ENCODE data around the gene SLC41A3. TPM values are rescaled to one million over a fixed set of nuclear protein-coding genes. Genes with fewer than 3 reads are reported as not detected.

SLC41A3 gene
- total RNA-seq, 2 donors from 2014 or later, result 44.7 to 49.0 TPM

GRCh38 chr3:126124148-126124868 is 40.4 kb upstream of the SLC41A3 start:
- DNase-seq (ENCODE audit: low spot score), result peak; percentile 72
- intact Hi-C loops (cut with DNase I), result no loop called here

GRCh38 chr3:126121632-126122031 is 37.7 kb upstream of the SLC41A3 start:
- intact Hi-C loops (cut with DNase I), result no loop called here
- peak; percentile 22 for DNase-seq (ENCODE audit: low spot score)

- DNase-seq (ENCODE audit: low spot score), result peak; percentile 25
Observed at GRCh38 chr3:126121074-126121473, 37.1 kb upstream of the SLC41A3 start.

GRCh38 chr3:126119976-126120375 is 36.1 kb upstream of the SLC41A3 start:
- no peak for DNase-seq (ENCODE audit: low spot score)
- intact Hi-C loops (cut with DNase I), result no loop called here

More at GRCh38 chr3:126121074-126121473, 37.1 kb upstream of the SLC41A3 start:
- intact Hi-C loops (cut with DNase I), result no loop called here

GRCh38 chr3:126119008-126119675 is 35.2 kb upstream of the SLC41A3 start:
- intact Hi-C loops (cut with DNase I), result no loop called here
- DNase-seq (ENCODE audit: low spot score), result peak; percentile 37

GRCh38 chr3:126118591-126118990 is 34.7 kb upstream of the SLC41A3 start:
- DNase-seq (ENCODE audit: low spot score), result peak; percentile 63
- intact Hi-C loops (cut with DNase I), result no loop called here

- DNase-seq (ENCODE audit: low spot score), result peak; percentile 54
- intact Hi-C loops (cut with DNase I), result no loop called here
Observed at GRCh38 chr3:126117786-126118185, 33.9 kb upstream of the SLC41A3 start.

- DNase-seq (ENCODE audit: low spot score), result peak; percentile 42
- intact Hi-C loops (cut with DNase I), result no loop called here
Observed at GRCh38 chr3:126117212-126117611, 33.3 kb upstream of the SLC41A3 start.

- no peak for DNase-seq (ENCODE audit: low spot score)
- intact Hi-C loops (cut with DNase I), result no loop called here
Observed at GRCh38 chr3:126116526-126116925, 32.6 kb upstream of the SLC41A3 start.

GRCh38 chr3:126114443-126115386 is 30.8 kb upstream of the SLC41A3 start:
- DNase-seq (ENCODE audit: low spot score), result peak; percentile 66

GRCh38 chr3:126113733-126114442 is 30.0 kb upstream of the SLC41A3 start:
- peak; percentile 70 for DNase-seq (ENCODE audit: low spot score)
- intact Hi-C loops (cut with DNase I), result no loop called here

More at GRCh38 chr3:126114443-126115386, 30.8 kb upstream of the SLC41A3 start:
- intact Hi-C loops (cut with DNase I), result no loop called here

- intact Hi-C loops (cut with DNase I), result no loop called here
- peak; percentile 53 for DNase-seq (ENCODE audit: low spot score)
Observed at GRCh38 chr3:126113238-126113555, 29.3 kb upstream of the SLC41A3 start.

- intact Hi-C loops (cut with DNase I), result no loop called here
- peak; percentile 66 for DNase-seq (ENCODE audit: low spot score)
Observed at GRCh38 chr3:126112531-126113237, 28.8 kb upstream of the SLC41A3 start.

- intact Hi-C loops (cut with DNase I), result no loop called here
- peak; percentile 54 for DNase-seq (ENCODE audit: low spot score)
Observed at GRCh38 chr3:126111566-126112475, 27.9 kb upstream of the SLC41A3 start.

- intact Hi-C loops (cut with DNase I), result no loop called here
- peak; percentile 61 for DNase-seq (ENCODE audit: low spot score)
Observed at GRCh38 chr3:126111126-126111551, 27.2 kb upstream of the SLC41A3 start.

- intact Hi-C loops (cut with DNase I), result no loop called here
- DNase-seq (ENCODE audit: low spot score), result peak; percentile 26
Observed at GRCh38 chr3:126110431-126111125, 26.7 kb upstream of the SLC41A3 start.

- intact Hi-C loops (cut with DNase I), result no loop called here
- peak; percentile 72 for DNase-seq (ENCODE audit: low spot score)
Observed at GRCh38 chr3:126109880-126110235, 25.9 kb upstream of the SLC41A3 start.
